GM12878 (cell line): ENCODE data around the gene TIMM50. TPM values are rescaled to one million over a fixed set of nuclear protein-coding genes. Genes with fewer than 3 reads are reported as not detected.

Experiments
- ATF7 ChIP-seq: fragments of 450-650 bp; IDR thresholded peaks from 2 replicates; pipeline ENCODE4 v1.6.1; 2016; ENCODE audit warnings: low read depth, mild to moderate bottlenecking
- CHD1 ChIP-seq: IDR thresholded peaks from 2 replicates; pipeline ENCODE4 v1.6.1; 2012; ENCODE audit warnings: low read depth, low read length, improper control_type of control experiment
- CREM ChIP-seq: IDR thresholded peaks from 2 replicates; pipeline ENCODE4 v1.6.1; 2014; ENCODE audit warnings: antibody characterized with exemption, low read depth
- DPF2 ChIP-seq: fragments of 450-650 bp; IDR thresholded peaks from 2 replicates; pipeline ENCODE4 v1.6.1; 2017; ENCODE audit warnings: mild to moderate bottlenecking
- EGR1 ChIP-seq, 2 experiments: IDR thresholded peaks; 1 replicate in 1 of 2; 2 replicates in 1 of 2; pipeline ENCODE4 v1.6.1; 2011 to 2012; ENCODE audit warnings: low read depth in 2 of 2, low read length in 2 of 2, borderline replicate concordance in 1 of 2, mild to moderate bottlenecking in 1 of 2, moderate library complexity in 1 of 2
- HCFC1 ChIP-seq: fragments of 150-350 bp; IDR thresholded peaks from 2 replicates; pipeline ENCODE4 v1.6.1; 2014; ENCODE audit warnings: low read length
- LARP7 ChIP-seq: fragments of 450-650 bp; IDR thresholded peaks from 2 replicates; pipeline ENCODE4 v1.6.1; 2017; ENCODE audit warnings: mild to moderate bottlenecking
- NRF1 ChIP-seq: conservative IDR thresholded peaks from 2 replicates; pipeline ENCODE4 v1.6.1; 2011; ENCODE audit warnings: mild to moderate bottlenecking, low read depth, low read length, improper control_type of control experiment
- POU2F2 ChIP-seq: IDR thresholded peaks from 3 replicates; pipeline ENCODE4 v1.6.1; 2011; ENCODE audit warnings: low read depth, mild to moderate bottlenecking, low read length, borderline replicate concordance
- RCOR1 ChIP-seq: conservative IDR thresholded peaks from 2 replicates; pipeline ENCODE4 v1.6.1; 2012; ENCODE audit warnings: low read depth, low read length, improper control_type of control experiment
- SMARCA5 ChIP-seq: fragments of 450-650 bp; IDR thresholded peaks from 2 replicates; pipeline ENCODE4 v1.6.1; 2017; ENCODE audit warnings: mild to moderate bottlenecking
- ZNF592 ChIP-seq: fragments of 450-650 bp; IDR thresholded peaks from 2 replicates; pipeline ENCODE4 v1.6.1; 2017; ENCODE audit warnings: mild to moderate bottlenecking, moderate library complexity
- polyA plus RNA-seq, 11 experiments: library from polyadenylated mRNA; depleted of rRNA in 4 of 11; unstranded in 6 of 11; stranded (reverse) in 5 of 11; fragments of >200 nt; fragmentation: Nextera tagmentation in 4 of 11; fragmentation: Illumina TruSeq in 1 of 11; extraction: Ambion mirVana in 4 of 11; extraction: Trizol in 1 of 11; gene quantifications; 1 replicate in 1 of 11; 2 replicates in 10 of 11; pipeline versions ENCODE4 v1.2.1 to v1.2.3, GENCODE V29; 2011 to 2016; ENCODE audit warnings: inconsistent platforms in 2 of 11, missing spikeins in 2 of 11, low read depth in 1 of 11
- total RNA-seq, 4 experiments: library from RNA; depleted of rRNA in 3 of 4; stranded (reverse); fragments of >200 nt in 3 of 4; fragmentation: Illumina TruSeq in 1 of 4; extraction: Trizol in 1 of 4; gene quantifications; 2 replicates each; pipeline versions ENCODE4 v1.2.1 to v1.2.3, GENCODE V29; 2013 to 2021
- TF ChIP-seq, protein P1 (sequence below): fragments of 150-350 bp; IDR thresholded peaks from 2 replicates; pipeline ENCODE4 v1.6.1; 2016; ENCODE audit warnings: low read depth, low read length
- TF ChIP-seq, protein P2 (sequence below): fragments of 450-650 bp; IDR thresholded peaks from 2 replicates; pipeline ENCODE4 v1.6.1; 2016; ENCODE audit warnings: mild to moderate bottlenecking, moderate library complexity, borderline replicate concordance

Gene TIMM50
- total and polyA plus RNA-seq, 10 of the 15 experiments (the other 5 are each of a cell fraction or from before 2014, with no cell fraction given), result 15.6 to 146 (median 101) TPM

- TF ChIP-seq, protein P1, sequence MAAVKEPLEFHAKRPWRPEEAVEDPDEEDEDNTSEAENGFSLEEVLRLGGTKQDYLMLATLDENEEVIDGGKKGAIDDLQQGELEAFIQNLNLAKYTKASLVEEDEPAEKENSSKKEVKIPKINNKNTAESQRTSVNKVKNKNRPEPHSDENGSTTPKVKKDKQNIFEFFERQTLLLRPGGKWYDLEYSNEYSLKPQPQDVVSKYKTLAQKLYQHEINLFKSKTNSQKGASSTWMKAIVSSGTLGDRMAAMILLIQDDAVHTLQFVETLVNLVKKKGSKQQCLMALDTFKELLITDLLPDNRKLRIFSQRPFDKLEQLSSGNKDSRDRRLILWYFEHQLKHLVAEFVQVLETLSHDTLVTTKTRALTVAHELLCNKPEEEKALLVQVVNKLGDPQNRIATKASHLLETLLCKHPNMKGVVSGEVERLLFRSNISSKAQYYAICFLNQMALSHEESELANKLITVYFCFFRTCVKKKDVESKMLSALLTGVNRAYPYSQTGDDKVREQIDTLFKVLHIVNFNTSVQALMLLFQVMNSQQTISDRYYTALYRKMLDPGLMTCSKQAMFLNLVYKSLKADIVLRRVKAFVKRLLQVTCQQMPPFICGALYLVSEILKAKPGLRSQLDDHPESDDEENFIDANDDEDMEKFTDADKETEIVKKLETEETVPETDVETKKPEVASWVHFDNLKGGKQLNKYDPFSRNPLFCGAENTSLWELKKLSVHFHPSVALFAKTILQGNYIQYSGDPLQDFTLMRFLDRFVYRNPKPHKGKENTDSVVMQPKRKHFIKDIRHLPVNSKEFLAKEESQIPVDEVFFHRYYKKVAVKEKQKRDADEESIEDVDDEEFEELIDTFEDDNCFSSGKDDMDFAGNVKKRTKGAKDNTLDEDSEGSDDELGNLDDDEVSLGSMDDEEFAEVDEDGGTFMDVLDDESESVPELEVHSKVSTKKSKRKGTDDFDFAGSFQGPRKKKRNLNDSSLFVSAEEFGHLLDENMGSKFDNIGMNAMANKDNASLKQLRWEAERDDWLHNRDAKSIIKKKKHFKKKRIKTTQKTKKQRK, result no peak
- peak; percentile 69 for TF ChIP-seq CREM
- TF ChIP-seq CHD1, result no peak
- no peak for TF ChIP-seq RCOR1
- TF ChIP-seq SMARCA5, result peak; percentile 89
- no peak; the same call in 2 of the 3 replicates for TF ChIP-seq POU2F2
- 0 out of 2 replicates have a peak, but pooled peaks have one; percentile 21 for TF ChIP-seq HCFC1
- TF ChIP-seq, protein P2, sequence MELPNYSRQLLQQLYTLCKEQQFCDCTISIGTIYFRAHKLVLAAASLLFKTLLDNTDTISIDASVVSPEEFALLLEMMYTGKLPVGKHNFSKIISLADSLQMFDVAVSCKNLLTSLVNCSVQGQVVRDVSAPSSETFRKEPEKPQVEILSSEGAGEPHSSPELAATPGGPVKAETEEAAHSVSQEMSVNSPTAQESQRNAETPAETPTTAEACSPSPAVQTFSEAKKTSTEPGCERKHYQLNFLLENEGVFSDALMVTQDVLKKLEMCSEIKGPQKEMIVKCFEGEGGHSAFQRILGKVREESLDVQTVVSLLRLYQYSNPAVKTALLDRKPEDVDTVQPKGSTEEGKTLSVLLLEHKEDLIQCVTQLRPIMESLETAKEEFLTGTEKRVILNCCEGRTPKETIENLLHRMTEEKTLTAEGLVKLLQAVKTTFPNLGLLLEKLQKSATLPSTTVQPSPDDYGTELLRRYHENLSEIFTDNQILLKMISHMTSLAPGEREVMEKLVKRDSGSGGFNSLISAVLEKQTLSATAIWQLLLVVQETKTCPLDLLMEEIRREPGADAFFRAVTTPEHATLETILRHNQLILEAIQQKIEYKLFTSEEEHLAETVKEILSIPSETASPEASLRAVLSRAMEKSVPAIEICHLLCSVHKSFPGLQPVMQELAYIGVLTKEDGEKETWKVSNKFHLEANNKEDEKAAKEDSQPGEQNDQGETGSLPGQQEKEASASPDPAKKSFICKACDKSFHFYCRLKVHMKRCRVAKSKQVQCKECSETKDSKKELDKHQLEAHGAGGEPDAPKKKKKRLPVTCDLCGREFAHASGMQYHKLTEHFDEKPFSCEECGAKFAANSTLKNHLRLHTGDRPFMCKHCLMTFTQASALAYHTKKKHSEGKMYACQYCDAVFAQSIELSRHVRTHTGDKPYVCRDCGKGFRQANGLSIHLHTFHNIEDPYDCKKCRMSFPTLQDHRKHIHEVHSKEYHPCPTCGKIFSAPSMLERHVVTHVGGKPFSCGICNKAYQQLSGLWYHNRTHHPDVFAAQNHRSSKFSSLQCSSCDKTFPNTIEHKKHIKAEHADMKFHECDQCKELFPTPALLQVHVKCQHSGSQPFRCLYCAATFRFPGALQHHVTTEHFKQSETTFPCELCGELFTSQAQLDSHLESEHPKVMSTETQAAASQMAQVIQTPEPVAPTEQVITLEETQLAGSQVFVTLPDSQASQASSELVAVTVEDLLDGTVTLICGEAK, result no peak
- peak; percentile 92 for TF ChIP-seq LARP7
- peak; percentile 98 for TF ChIP-seq NRF1
- no peak; the same call in none of the 2 replicates for TF ChIP-seq DPF2
- 0 out of 2 replicates have a peak, but pooled peaks have one; percentile 19 for TF ChIP-seq ATF7
- no peak for TF ChIP-seq ZNF592
- 0 out of 3 replicates have a peak, but pooled peaks of 1 of the 2 experiments have one; percentile 17 for TF ChIP-seq EGR1 (IDR thresholded peaks at IDR 0.05; ENCODE audit: borderline replicate concordance in 1 of 2, low read depth in 2 of 2, low read length in 2 of 2)
Observed at GRCh38 chr19:39532233-39533002, 51.8 kb downstream of the TIMM50 start, which contains the start of gene EID2B (continued).
